Neural crest cell (in vitro differentiated cells): Measurements from ENCODE around the gene SSBP3. TPM values are rescaled to one million over a fixed set of nuclear protein-coding genes. Genes with fewer than 3 reads are reported as not detected.

Experiments used
- DNase-seq: peaks from one replicate; pipeline ENCODE4 v3.0.0; 2021; ENCODE audit warnings: low read depth, mixed read lengths, low spot score
- H3K27ac Mint-ChIP-seq: one replicate; pipeline ENCODE4 v1.8.0; 2021; ENCODE audit warnings: mild to moderate bottlenecking, mixed read lengths; ENCODE audit not compliant: unreplicated experiment
- H3K27me3 Mint-ChIP-seq: 2 replicates; pipeline ENCODE4 v1.8.0; 2021; ENCODE audit warnings: low read depth, mild to moderate bottlenecking, mixed read lengths
- H3K36me3 Mint-ChIP-seq: 2 replicates; pipeline ENCODE4 v1.8.0; 2021; ENCODE audit warnings: low read depth, mild to moderate bottlenecking, mixed read lengths
- H3K4me1 Mint-ChIP-seq: 2 replicates; pipeline ENCODE4 v1.8.0; 2021; ENCODE audit warnings: mixed read lengths
- H3K4me3 Mint-ChIP-seq: one replicate; pipeline ENCODE4 v1.8.0; 2021; ENCODE audit warnings: mild to moderate bottlenecking, mixed read lengths
- H3K9me3 Mint-ChIP-seq: 2 replicates; pipeline ENCODE4 v1.8.0; 2021; ENCODE audit warnings: mixed read lengths
- CTCF ChIP-seq: fragments of 200-600 bp; sonication (generic); conservative IDR thresholded peaks from 2 replicates; pipeline ENCODE4 v1.5.0; 2021; ENCODE audit warnings: antibody characterized with exemption, mild to moderate bottlenecking
- total RNA-seq: library from RNA; stranded (reverse); gene quantifications from 2 replicates; pipeline ENCODE4 v1.2.1, GENCODE V29; 2021

The SSBP3 gene
- total RNA-seq, 1 donor from 2014 or later: 94.3 TPM

GRCh38 chr1:54176621-54177327, 229.4 kb downstream of the SSBP3 start:
- TF ChIP-seq CTCF: no peak
- H3K27me3 Mint-ChIP-seq: no peaks in the 10 kb centered on the region
- H3K4me1 Mint-ChIP-seq: peaks cover 10% of the 10 kb centered on the region
- no peaks in the 10 kb centered on the region for H3K9me3 Mint-ChIP-seq
- H3K4me3 Mint-ChIP-seq: no peak overlapping the region
- no peak for DNase-seq
- no peaks in the 10 kb centered on the region for H3K36me3 Mint-ChIP-seq
- H3K27ac Mint-ChIP-seq: no peak overlapping the region

Other genes starting within 250 kb of the SSBP3 start
- gene CYB5RL, start 206.4 kb downstream of the SSBP3 start, total RNA-seq: 16.0 and 17.3 TPM in 2 replicates
- gene MRPL37, start 206.2 kb downstream of the SSBP3 start, total RNA-seq: 96.2 and 97.5 TPM in 2 replicates
- 2.7 and 3.1 TPM in 2 replicates for gene ACOT11, start 141.8 kb upstream of the SSBP3 start, total RNA-seq
- gene FAM151A, start 217.1 kb upstream of the SSBP3 start, total RNA-seq: not detected in 2 replicates
- gene MROH7, start 235.4 kb upstream of the SSBP3 start, total RNA-seq: 0.57 TPM in 1 of 2 replicates, not detected in the other